ENCODE data around the gene EVC2. TPM values are rescaled to one million over a fixed set of nuclear protein-coding genes. Genes with fewer than 3 reads are reported as not detected.

EVC2 gene
- total RNA-seq, 4 donors from 2014 or later = 7.8 to 22.2 (median 9.9) TPM

- no peaks in the 10 kb centered on the region for H3K4me1 ChIP-seq
- TF ChIP-seq POLR2A (IDR thresholded peaks at IDR 0.05) (no peak), CTCF (IDR thresholded peaks at IDR 0.05) (no peak), EP300 (IDR thresholded peaks at IDR 0.05) (no peak), POLR2AphosphoS5 (IDR thresholded peaks at IDR 0.05) (no peak)
- no peaks in the 10 kb centered on the region for H3K9me3 ChIP-seq
- 94% methylated on average over 2 of the region's 2 CpGs for WGBS
- H3K36me3 ChIP-seq = peaks cover 34% of the 10 kb centered on the region
- H3K27ac ChIP-seq = no peak overlapping the region
- H3K4me3 ChIP-seq = no peak overlapping the region
- no peak for DNase-seq (ENCODE audit: low spot score in 2 of 2)
- no peaks in the 10 kb centered on the region for H3K27me3 ChIP-seq
These were observed 34.0 kb upstream of the EVC2 start for GRCh38 chr4:5742388-5742787.

- peaks cover 55% of the 10 kb centered on the region for H3K36me3 ChIP-seq
These were observed 29.7 kb upstream of the EVC2 start for GRCh38 chr4:5738061-5738460.

GRCh38 chr4:5735463-5735862 is 27.1 kb upstream of the EVC2 start:
- TF ChIP-seq POLR2A (IDR thresholded peaks at IDR 0.05) (no peak), CTCF (IDR thresholded peaks at IDR 0.05) (no peak), POLR2AphosphoS5 (IDR thresholded peaks at IDR 0.05) (no peak), EP300 (IDR thresholded peaks at IDR 0.05) (no peak)
- no peak overlapping the region for H3K27ac ChIP-seq
- peaks cover 68% of the 10 kb centered on the region for H3K36me3 ChIP-seq
- H3K4me1 ChIP-seq = no peaks in the 10 kb centered on the region
- H3K4me3 ChIP-seq = no peak overlapping the region
- no peaks in the 10 kb centered on the region for H3K9me3 ChIP-seq
- no peak for DNase-seq (ENCODE audit: low spot score in 2 of 2)
- H3K27me3 ChIP-seq = no peaks in the 10 kb centered on the region
- WGBS = 92% methylated on average over 3 of the region's 3 CpGs

More at GRCh38 chr4:5738061-5738460, 29.7 kb upstream of the EVC2 start:
- H3K9me3 ChIP-seq = no peaks in the 10 kb centered on the region
- no peak overlapping the region for H3K4me3 ChIP-seq
- H3K4me1 ChIP-seq = no peaks in the 10 kb centered on the region
- WGBS = 90% methylated on average over 2 of the region's 2 CpGs
- no peak overlapping the region for H3K27ac ChIP-seq
- DNase-seq (ENCODE audit: low spot score in 2 of 2) = no peak
- no peak for TF ChIP-seq POLR2AphosphoS5 (IDR thresholded peaks at IDR 0.05)
- no peak for TF ChIP-seq EP300 (IDR thresholded peaks at IDR 0.05)
- no peak for TF ChIP-seq CTCF (IDR thresholded peaks at IDR 0.05)
- no peak for TF ChIP-seq POLR2A (IDR thresholded peaks at IDR 0.05)
- H3K27me3 ChIP-seq = no peaks in the 10 kb centered on the region

GRCh38 chr4:5734853-5735252 is 26.5 kb upstream of the EVC2 start:
- no peaks in the 10 kb centered on the region for H3K27me3 ChIP-seq

GRCh38 chr4:5732158-5732557 is 23.8 kb upstream of the EVC2 start:
- WGBS = 89% methylated on average over 9 of the region's 10 CpGs

More at GRCh38 chr4:5734853-5735252, 26.5 kb upstream of the EVC2 start:
- Histone ChIP-seq H3K36me3 (peaks cover 69% of the 10 kb centered on the region), H3K4me1 (no peaks in the 10 kb centered on the region), H3K4me3 (no peak overlapping the region), H3K27ac (no peak overlapping the region), H3K9me3 (no peaks in the 10 kb centered on the region)
- DNase-seq (ENCODE audit: low spot score in 2 of 2) = no peak
- TF ChIP-seq CTCF (IDR thresholded peaks at IDR 0.05) (no peak), POLR2A (IDR thresholded peaks at IDR 0.05) (no peak), EP300 (IDR thresholded peaks at IDR 0.05) (no peak), POLR2AphosphoS5 (IDR thresholded peaks at IDR 0.05) (no peak)
- WGBS = 73% methylated on average over 5 of the region's 5 CpGs

More at GRCh38 chr4:5732158-5732557, 23.8 kb upstream of the EVC2 start:
- no peak for DNase-seq (ENCODE audit: low spot score in 2 of 2)
- no peak overlapping the region for H3K4me3 ChIP-seq
- H3K9me3 ChIP-seq = no peaks in the 10 kb centered on the region
- H3K27ac ChIP-seq = no peak overlapping the region
- peaks cover 74% of the 10 kb centered on the region for H3K36me3 ChIP-seq
- no peak for TF ChIP-seq EP300 (IDR thresholded peaks at IDR 0.05)
- TF ChIP-seq POLR2A (IDR thresholded peaks at IDR 0.05) = no peak
- no peak for TF ChIP-seq POLR2AphosphoS5 (IDR thresholded peaks at IDR 0.05)
- no peak for TF ChIP-seq CTCF (IDR thresholded peaks at IDR 0.05)
- H3K27me3 ChIP-seq = no peaks in the 10 kb centered on the region
- H3K4me1 ChIP-seq = no peaks in the 10 kb centered on the region
